Neutrophil (primary cell): ENCODE data around the gene TMCC2.

ENCODE experiments used
- H3K27ac ChIP-seq: fragments of 200-600 bp; sonication (generic); 2 replicates; pipeline ENCODE4 v1.5.1; 2016; ENCODE audit warnings: mild to moderate bottlenecking, moderate library complexity
- H3K27me3 ChIP-seq: fragments of 200-600 bp; sonication (generic); 2 replicates; pipeline ENCODE4 v1.6.0; 2016; ENCODE audit warnings: mild to moderate bottlenecking
- H3K36me3 ChIP-seq: fragments of 200-600 bp; sonication (generic); 2 replicates; pipeline ENCODE4 v1.5.1; 2017
- H3K4me1 ChIP-seq, 2 experiments: fragments of 200-600 bp in 1 of 2; sonication (generic) in 1 of 2; 1 replicate in 1 of 2; 2 replicates in 1 of 2; pipeline versions ENCODE4 v1.5.1 to v1.6.1; 2013 to 2016; ENCODE audit warnings: low read depth in 1 of 2, low read length in 1 of 2, mild to moderate bottlenecking in 1 of 2, moderate library complexity in 1 of 2; ENCODE audit not compliant: control insufficient read depth in 1 of 2, insufficient read depth in 1 of 2
- H3K4me3 ChIP-seq, 2 experiments: fragments of 200-600 bp in 1 of 2; sonication (generic) in 1 of 2; 1 replicate in 1 of 2; 2 replicates in 1 of 2; pipeline ENCODE4 v1.5.1; 2013 to 2016; ENCODE audit warnings: low read depth in 1 of 2, low read length in 1 of 2, mild to moderate bottlenecking in 1 of 2, moderate library complexity in 1 of 2
- H3K9me3 ChIP-seq: fragments of 200-600 bp; sonication (generic); 2 replicates; pipeline ENCODE4 v1.5.1; 2016
- CTCF ChIP-seq: fragments of 200-600 bp; sonication (generic); IDR thresholded peaks from 2 replicates; pipeline ENCODE4 v1.5.1; 2016; ENCODE audit warnings: antibody characterized with exemption

Gene TMCC2

DNA sequence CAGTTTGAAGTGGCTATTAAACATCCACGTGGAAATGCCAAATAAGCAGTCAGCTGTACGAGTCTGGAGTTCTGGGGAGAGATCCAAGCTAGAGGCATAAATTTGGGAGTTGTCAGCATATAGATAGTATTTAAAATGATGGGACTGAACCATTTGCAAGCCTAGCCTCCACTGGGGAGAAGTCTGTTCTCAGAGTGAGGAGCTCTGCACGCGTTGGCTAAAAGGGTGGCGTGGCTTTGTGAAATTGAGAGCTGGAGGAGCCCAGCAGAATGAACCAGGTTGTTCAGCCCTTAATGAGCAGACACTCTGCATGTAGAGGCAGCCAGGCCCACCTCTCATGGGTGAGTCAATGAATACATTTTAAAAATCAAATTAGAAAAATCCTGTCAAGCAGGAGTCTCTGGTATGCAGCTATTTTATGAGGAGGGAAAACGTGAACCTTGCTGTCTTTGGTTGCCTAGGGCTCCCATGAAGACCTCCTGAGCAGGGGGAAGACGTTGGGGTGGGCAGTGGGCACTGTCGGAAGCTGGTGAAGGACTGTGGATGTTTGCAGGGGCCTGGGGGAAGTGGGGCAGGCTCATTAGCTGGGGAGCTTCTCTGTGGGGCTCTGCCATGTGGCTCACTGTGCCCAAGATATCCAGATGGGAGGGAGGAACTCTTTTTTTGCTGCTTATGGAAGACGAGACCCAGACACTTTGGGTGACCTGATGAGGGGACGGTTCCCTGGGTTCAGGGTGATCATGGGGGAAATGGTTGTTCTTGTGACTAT, 18.8 kb downstream of the TMCC2 start:
- H3K36me3 ChIP-seq = no peaks in the 10 kb centered on the region
- TF ChIP-seq CTCF = no peak
- no peaks in the 10 kb centered on the region for H3K9me3 ChIP-seq
- no peaks in the 10 kb centered on the region for H3K4me1 ChIP-seq
- no peak overlapping the region for H3K4me3 ChIP-seq
- H3K27ac ChIP-seq = no peak overlapping the region
- no peaks in the 10 kb centered on the region for H3K27me3 ChIP-seq

DNA sequence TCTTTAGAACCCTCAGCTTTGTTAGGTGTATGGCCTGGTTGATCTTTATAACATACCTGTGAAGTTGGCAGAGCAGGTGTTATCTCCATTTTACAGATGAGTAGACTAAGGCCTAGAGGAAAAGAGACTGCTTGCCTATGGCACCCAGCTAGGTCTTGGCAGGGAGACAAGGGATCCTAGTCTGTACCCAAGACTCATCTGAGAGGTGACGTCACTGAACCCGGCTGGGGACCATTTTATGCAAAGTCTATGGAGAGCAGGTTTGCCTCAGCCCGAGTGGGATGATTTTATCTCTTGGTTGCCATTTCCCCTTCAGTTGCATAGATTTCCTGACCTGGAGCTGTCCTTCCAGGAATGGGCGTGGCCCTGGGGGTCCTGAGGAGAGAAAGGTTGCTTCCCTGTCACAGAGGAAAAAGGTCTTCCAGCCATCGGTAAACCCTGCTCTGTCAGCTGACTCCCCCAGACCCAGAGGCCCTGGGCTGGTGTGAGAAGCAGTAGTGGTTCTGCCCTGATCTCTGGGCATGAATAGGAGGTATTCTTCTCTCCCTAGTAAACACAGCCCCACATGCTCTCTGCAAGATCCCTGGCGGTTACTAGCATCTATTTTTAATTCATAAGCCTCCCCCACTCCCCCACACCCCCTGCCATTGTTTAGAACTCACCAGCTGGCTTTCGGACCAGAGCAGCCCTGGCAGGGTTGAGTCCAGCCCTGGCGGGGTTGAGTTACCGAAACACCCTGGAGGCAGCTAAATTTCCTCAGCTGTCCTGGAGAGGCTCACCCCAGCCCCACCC, 19.6 kb downstream of the TMCC2 start:
- H3K36me3 ChIP-seq = no peaks in the 10 kb centered on the region
- no peak for TF ChIP-seq CTCF
- no peaks in the 10 kb centered on the region for H3K4me1 ChIP-seq
- H3K4me3 ChIP-seq = no peak overlapping the region
- H3K27ac ChIP-seq = no peak overlapping the region
- no peaks in the 10 kb centered on the region for H3K9me3 ChIP-seq
- H3K27me3 ChIP-seq = no peaks in the 10 kb centered on the region

GRCh38 chr1:205248793-205249601, 21.3 kb downstream of the TMCC2 start:
- Histone ChIP-seq H3K27ac (no peak overlapping the region), H3K36me3 (no peaks in the 10 kb centered on the region), H3K4me3 (no peak overlapping the region), H3K27me3 (no peaks in the 10 kb centered on the region), H3K4me1 (no peaks in the 10 kb centered on the region), H3K9me3 (no peaks in the 10 kb centered on the region)
- TF ChIP-seq CTCF = no peak

GRCh38 chr1:205249651-205250050, 21.9 kb downstream of the TMCC2 start:
- Histone ChIP-seq H3K4me3 (no peak overlapping the region), H3K27me3 (no peaks in the 10 kb centered on the region), H3K4me1 (no peaks in the 10 kb centered on the region), H3K36me3 (no peaks in the 10 kb centered on the region), H3K27ac (no peak overlapping the region), H3K9me3 (no peaks in the 10 kb centered on the region)
- no peak for TF ChIP-seq CTCF

- no peak overlapping the region for H3K4me3 ChIP-seq
- no peaks in the 10 kb centered on the region for H3K27me3 ChIP-seq
- H3K36me3 ChIP-seq = no peaks in the 10 kb centered on the region
- no peaks in the 10 kb centered on the region for H3K4me1 ChIP-seq
- H3K27ac ChIP-seq = no peak overlapping the region
- no peaks in the 10 kb centered on the region for H3K9me3 ChIP-seq
- TF ChIP-seq CTCF = no peak
Measured at GRCh38 chr1:205250699-205251098, 23.0 kb downstream of the TMCC2 start.
